SH-SY5Y (cell line): Measurements from ENCODE around the gene AP2B1.

Experiments used
- GATA2 ChIP-seq: IDR thresholded peaks from 2 replicates; pipeline ENCODE4 v1.6.1; 2011; ENCODE audit warnings: mild to moderate bottlenecking, low read depth, low read length
- GATA3 ChIP-seq: IDR thresholded peaks from 2 replicates; pipeline ENCODE4 v1.6.1; 2011; ENCODE audit warnings: low read depth, mild to moderate bottlenecking, low read length, moderate library complexity

Gene AP2B1

GRCh38 chr17:35596530-35597233 lies 9.6 kb downstream of the AP2B1 start:
- TF ChIP-seq GATA2: no peak
- TF ChIP-seq GATA3: no peak

- TF ChIP-seq GATA2: no peak
- TF ChIP-seq GATA3: no peak
Observed at GRCh38 chr17:35597604-35598003, 10.5 kb downstream of the AP2B1 start.

- TF ChIP-seq GATA3 (no peak), GATA2 (no peak)
Observed at GRCh38 chr17:35603674-35604073, 16.6 kb downstream of the AP2B1 start.

GRCh38 chr17:35605678-35606077 lies 18.6 kb downstream of the AP2B1 start:
- no peak for TF ChIP-seq GATA2
- TF ChIP-seq GATA3: no peak

- TF ChIP-seq GATA3 (no peak), GATA2 (no peak)
Observed at GRCh38 chr17:35607239-35607847, 20.2 kb downstream of the AP2B1 start.

- TF ChIP-seq GATA3: no peak
- no peak for TF ChIP-seq GATA2
Observed at GRCh38 chr17:35609831-35610230, 22.7 kb downstream of the AP2B1 start.

- TF ChIP-seq GATA2 (no peak), GATA3 (no peak)
Observed at GRCh38 chr17:35612924-35613521, 25.9 kb downstream of the AP2B1 start.

GRCh38 chr17:35614810-35615209 lies 27.7 kb downstream of the AP2B1 start:
- no peak for TF ChIP-seq GATA2
- TF ChIP-seq GATA3: no peak

GRCh38 chr17:35616536-35616935 lies 29.4 kb downstream of the AP2B1 start:
- TF ChIP-seq GATA3: no peak
- no peak for TF ChIP-seq GATA2

GRCh38 chr17:35617505-35617904 lies 30.4 kb downstream of the AP2B1 start:
- TF ChIP-seq GATA2 (no peak), GATA3 (no peak)

GRCh38 chr17:35618628-35619027 lies 31.5 kb downstream of the AP2B1 start:
- TF ChIP-seq GATA3 (no peak), GATA2 (no peak)

- TF ChIP-seq GATA3 (no peak), GATA2 (no peak)
Observed at GRCh38 chr17:35621768-35622167, 34.6 kb downstream of the AP2B1 start.

GRCh38 chr17:35627417-35627816 lies 40.3 kb downstream of the AP2B1 start:
- TF ChIP-seq GATA2 (no peak), GATA3 (no peak)

GRCh38 chr17:35630530-35631148 lies 43.5 kb downstream of the AP2B1 start:
- TF ChIP-seq GATA2 (no peak), GATA3 (no peak)
